ENCODE results near the gene CST5.
A peak's percentile ranks its signal among the peaks of the same experiment; 100 is the strongest.
"Not testable (repeated sequence)": the region's sequence is repeated elsewhere in the genome, so short reads cannot be mapped to it uniquely, and the experiment has no call there.

Gene CST5, protein sequence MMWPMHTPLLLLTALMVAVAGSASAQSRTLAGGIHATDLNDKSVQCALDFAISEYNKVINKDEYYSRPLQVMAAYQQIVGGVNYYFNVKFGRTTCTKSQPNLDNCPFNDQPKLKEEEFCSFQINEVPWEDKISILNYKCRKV

DNA sequence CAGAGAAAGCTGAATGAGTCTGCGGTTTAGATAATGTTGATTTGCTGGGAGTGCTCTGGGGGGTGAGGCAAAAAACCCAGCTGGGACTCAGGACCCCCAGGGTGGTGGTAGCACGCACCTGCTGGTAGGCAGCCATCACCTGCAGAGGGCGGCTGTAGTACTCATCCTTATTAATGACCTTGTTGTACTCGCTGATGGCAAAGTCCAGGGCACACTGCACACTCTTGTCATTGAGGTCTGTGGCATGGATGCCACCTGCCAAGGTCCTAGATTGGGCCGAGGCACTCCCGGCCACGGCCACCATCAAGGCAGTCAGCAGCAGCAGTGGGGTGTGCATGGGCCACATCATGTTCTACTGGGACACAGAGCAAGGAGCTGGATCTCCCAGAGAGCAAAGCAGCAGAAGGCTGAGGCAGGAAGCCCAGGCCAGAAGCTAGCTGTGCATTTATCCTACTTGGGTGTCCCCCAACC lies at the start of gene CST5:
CST5 (minus strand) TSS at position 421 of the 471 bp plus-strand sequence; CDS start at position 349, 72 bp downstream.
- no peak for DNase-seq (ENCODE audit: low read depth)

DNA sequence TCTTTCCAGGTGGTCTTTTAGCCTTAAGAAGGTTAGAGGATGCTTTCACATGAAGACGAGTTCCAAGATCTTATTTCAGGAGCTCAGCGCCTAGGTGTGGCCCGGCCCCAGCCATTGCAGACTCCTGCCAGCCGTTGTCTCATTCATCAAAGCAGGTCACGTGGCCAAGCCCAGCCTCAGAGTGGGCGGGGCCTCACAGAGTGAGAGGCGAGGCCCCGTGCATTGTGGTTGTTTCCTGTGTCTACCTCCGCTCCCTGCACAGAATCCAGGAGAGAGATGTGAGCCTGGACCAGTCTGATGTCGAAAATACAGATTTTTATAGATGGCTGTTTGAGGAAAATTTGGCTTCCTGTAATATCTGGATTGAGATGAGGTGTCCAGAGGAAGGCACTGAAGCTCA lies 49.2 kb upstream of the CST5 start:
- DNase-seq (ENCODE audit: low read depth) = no peak

DNA sequence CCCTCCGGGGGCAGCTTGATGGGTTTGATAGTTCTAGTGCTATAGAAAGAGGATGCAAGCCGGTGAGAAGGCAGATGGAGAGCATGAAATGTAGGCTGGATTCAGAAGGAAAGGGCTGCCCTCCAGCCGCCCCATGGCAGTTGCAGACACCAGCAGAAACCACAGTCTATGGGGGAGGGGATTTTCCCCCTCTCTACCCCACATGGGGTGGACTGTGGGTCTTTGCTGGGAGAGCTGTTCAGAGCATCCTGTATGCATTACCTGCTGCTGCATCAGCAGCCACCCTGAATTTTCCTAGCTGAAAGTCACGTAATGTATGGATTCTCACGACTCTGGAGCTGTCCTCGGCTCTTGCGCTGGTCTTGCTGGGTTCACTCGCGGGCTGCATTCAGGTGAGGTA lies 48.8 kb upstream of the CST5 start:
- DNase-seq (ENCODE audit: low read depth) = no peak

DNA sequence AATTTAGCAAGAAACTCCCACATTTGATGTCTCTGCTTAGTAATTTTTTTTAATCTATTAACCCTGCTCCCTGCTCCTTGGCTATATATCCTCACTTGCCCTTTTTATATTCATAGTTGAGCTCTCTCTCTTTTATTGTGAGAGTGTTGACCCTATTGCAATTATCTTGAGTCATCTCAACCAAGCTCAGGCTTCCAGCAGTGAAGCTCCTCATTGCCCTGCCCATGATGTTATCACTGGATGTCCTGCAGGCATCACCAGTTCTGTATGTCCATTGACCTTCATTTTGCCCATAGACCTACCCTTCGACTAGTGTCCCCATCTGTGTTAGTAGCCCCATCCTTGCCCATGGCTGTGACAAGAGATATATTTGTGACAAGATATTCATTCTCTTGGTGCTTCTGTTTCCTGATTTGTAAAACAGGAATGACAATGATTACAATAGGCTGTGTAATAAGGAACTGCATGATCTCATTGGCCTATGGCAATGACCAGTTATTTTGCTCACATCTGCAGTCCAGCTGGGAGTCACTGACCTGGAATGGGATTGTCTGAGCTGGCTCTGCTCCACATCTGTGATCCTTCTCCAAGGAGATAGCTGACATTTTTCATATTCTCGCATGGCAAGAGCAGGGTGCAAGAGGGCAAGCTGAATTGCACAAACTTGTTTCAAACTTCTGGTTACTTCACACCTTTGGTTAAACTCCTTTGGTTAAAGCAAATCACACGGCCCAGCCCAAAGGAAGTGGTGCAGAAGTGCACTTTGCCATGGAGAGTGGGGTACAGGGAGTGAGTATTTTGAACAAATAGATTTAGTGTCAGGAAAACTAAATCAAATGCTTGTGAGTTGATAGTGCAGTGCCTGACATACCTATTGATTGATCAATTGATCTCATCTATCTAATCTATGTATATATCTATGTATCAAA lies 47.7 kb upstream of the CST5 start:
- DNase-seq (ENCODE audit: low read depth) = peak; percentile 54

DNA sequence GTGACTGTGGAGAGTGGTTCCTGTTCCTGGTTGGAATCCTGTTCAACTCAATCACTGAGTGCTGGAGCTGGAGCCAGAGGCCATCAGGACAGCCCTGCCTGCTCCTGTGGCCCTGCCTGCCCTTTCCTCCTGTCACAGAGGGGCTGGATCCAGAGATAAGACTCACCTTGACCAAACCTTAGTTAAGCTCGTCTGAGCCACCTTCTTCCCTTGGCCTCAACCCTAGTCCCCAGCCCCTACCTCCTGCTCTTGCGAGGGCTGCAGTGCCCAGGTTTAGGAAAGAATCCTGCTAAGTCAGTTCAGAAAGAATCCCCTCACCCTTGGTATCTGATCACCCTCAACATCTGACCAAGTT lies 47.0 kb upstream of the CST5 start:
- no peak for DNase-seq (ENCODE audit: low read depth)

DNA sequence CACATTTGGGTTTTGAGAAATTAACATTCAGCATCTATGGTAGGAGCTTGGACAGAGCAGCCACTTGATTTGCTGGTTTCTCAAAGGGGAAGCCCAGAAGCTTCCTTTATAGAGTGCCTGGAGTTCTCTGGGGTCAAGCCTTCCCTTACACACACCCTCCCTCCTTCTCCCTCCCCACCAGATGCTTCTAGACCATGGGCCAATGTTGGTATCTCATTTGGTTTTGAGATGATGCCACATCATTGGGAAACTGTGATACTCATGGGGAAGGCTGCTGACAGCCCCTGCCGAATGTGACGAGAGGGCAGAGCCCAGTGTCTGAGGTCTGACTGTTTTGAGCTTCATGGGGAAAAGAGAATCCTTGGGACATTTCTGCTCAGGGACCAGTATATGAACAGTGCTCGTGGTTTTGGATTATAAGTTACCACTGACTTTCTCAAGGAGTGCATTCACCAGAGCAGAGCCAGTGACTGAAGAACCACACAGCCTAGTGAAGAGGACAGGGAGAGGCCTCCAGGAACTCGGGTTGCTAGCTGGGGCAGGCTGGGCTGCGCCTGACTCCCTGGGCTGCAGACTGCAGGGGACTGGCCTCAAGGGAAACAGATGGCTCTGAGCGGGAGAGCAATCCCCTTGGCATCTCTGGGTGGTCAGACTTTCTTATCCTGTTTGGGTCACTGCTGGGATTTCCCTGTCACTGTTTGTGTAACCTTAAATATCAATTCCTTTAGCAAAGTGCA lies 46.4 kb upstream of the CST5 start:
- no peak for DNase-seq (ENCODE audit: low read depth)

DNA sequence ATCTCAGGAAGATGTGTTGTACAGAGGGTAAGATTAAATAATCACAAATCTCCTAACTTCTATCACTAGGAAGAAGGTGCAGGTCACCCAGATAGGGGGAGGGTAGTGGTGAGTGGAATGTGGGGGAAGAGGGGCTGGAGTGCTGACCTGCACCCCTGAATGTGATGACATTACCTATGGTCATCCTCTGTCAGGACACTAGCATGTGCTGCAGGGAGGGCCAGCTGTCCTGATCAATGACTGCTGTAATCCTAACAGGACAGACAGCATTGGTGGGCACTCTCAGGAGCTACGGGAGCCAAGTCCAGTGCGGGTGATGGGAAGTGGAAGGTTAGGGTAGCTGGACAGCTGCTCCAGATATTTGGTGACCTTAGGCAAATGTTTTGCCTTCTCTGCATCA lies 45.2 kb upstream of the CST5 start:
- no peak for DNase-seq (ENCODE audit: low read depth)

DNA sequence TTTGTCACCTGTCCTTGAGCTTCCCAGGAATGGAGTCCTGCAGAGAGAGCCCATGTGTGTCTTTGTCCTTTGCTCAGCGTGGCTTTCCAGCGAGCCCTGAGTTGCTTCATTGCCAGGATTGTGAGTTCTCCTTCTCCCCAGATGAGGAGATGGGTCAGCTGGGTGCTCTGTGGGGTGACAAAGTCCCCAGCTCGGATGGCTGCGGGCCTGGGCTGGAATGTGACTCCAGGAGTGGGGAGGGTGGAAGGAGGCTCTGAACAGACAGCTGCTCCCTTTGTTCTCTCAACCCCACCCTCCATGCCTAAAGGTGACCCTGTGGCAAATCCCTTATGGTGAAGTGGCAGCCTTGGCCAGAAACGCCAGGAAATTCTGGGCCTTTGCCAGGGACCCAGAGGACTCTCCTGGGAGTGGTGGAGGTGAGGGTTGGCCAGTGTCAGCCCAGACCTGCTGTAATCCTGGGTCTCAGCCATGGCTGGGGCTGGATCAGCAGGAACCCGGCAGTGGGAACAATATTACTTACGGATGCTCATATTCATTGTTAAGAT lies 44.4 kb upstream of the CST5 start:
- DNase-seq (ENCODE audit: low read depth) = no peak

DNA sequence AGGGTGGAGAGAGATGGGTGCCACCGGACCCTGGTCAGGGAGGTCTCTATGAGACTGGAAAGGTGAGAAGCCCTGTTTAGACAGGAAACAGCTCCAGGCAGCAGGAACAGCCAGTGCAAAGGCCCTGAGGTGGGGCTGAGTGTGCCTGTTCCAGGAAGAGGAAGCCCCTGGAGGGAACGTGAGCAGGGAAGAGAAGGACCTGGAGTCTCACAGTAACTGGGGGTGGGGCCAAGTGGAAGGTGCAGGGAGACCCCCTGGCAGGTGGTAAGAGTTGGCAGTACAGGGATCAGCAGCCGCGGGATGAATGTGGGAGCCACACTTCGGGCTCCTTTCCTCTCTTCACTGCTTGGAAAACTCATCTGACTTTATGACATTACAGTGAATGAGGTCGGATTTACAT lies 43.8 kb upstream of the CST5 start:
- no peak for DNase-seq (ENCODE audit: low read depth)

DNA sequence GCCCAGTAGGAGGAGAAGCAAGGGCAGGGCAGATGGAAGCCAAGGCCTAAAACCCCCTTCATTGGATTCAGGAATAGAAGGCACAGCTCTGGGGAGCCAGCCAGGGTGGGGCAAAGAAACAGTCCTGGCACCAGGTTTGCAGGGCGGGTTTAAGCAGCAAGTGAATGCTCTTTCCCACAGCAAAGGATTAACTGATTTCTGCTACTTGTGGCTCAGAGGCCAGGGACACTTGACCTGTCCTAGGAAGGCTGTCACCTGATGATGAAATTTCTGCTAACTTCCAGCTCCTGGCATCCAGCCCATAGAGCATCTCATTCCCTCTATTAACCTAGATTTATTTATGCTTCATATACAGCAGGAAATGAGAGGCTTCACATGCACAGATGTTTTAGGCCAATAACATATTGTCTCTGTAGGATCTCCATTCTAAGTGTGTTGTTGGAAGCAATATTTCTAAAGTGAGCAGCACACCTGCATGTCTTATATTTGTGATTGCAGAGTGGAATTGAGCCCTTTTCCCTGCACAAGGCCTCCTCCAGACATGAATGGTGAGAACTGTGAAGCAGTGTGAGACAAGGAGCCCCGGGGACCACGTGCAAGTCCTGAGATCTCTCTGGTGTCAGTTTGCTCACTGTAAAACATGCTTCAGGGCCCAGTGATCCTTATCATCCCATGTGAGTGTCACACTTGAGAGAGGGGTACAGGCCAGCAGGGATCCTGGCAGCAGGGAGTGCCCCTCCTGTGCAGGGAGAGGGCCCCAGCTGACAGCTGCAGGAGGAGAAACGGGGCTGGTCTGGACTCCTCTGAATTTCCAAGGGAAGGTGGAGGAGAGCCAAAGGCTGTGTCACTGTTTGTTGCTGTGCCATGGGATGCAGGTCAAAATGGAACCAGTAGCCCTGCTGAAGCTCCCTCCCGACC lies 41.1 kb upstream of the CST5 start:
- DNase-seq (ENCODE audit: low read depth) = peak; percentile 37

DNA sequence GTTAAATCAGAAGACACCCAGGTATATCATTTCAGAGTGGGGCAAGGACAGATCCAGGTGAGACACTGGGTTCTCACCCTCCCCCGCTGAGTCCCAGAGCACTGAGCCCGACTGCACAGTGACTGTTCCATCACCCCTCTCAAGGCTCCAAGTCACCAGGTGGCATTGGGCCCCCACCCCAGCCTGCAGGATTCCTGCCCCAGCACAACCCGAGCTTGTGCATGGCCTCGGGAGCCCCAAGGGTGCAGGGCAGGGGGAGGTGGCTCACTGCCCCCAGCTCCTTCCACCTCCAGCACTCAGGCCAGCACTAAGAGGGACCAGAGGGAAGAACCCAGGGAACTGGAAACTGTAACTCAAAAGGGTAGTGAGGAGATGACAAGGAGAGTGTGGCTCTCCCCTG lies 39.3 kb upstream of the CST5 start:
- no peak for DNase-seq (ENCODE audit: low read depth)

DNA sequence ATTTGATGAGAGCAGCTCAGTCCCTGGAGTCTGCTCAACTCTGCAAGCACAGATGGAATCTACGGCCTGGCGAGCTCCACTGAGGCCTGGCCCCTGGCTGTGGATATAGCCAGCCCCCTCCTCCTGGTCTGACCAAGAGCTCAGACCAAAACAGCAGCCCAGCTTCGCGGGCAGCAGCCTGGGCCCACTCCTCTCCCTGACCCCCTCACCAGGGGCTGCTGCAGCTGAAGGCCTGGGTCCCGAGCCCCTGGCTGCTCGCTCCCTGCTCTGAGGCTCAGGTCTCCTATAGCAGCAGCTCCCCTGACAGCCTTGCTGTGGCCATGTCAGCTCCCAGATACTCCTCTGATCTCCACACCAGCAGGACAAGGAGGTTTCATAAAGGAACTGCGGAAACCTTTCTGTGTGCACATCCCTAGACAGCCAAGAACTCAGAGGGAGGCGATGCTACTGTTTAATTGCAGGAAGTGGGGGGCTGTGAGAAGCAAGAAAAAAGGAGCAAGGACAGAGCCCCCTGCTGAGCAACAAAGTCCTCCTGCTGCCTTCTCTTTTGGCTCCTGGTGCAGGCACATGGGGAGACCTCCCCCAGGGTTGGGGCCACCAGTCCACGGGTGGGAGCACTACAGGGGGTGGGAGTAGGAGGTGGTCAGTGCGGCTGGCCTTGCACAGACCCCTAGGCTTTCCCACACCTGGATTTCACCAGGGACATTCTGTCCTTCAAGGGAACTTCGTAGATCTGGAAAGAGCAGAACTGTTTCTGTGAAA lies 38.7 kb upstream of the CST5 start:
- no peak for DNase-seq (ENCODE audit: low read depth)

DNA sequence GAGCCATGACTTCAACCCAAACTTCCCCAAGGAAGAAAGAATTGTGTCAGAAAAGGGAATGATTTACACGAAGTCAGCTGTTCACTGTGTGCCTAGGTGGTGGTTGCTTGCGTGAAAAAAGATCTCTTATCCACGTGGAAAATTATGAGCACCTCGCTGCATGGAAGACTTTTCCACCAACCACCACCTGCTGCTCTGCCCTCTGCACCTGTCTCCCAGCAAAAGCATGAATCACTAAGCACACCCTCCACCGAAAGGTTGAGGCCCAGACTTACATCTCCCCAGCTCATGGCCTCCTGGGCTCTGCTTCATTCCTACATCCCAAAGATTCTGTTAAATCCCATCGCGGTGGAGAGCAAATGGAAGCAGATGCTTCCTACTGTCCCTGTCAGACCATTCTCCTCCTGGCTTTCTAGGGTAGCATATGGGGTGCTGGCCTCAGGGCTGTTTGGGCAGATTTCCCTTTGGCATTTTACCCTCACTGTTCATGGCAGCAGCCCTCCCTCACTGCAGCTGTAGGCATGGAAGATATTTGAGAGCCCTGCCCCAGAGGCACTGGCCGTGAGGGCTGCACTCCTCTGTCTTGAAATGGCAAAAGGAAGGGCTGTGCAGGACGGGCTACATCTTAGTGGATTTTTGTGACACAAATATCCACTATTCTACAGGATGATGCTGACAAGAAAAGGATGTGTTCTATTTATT lies 37.6 kb upstream of the CST5 start:
- DNase-seq (ENCODE audit: low read depth) = no peak

DNA sequence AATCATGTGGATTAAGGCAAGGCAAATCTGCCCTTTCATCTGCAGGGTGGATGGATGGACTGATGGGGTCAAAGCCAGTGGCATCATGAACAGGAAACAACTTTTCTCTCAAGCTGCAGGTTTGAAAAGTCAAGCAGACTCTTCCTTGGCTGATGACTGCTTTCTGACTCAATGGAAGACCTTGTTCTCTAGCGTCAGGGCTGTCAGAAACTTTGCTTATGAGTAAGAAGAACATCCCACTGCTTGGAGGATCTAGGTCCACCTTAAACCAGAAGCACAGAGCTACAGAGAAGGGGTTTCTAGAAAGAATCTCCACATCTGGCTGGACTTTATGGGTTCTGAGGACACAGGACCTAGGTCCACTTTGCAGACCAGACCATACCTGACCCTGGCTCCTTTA lies 36.3 kb upstream of the CST5 start:
- DNase-seq (ENCODE audit: low read depth) = no peak

DNA sequence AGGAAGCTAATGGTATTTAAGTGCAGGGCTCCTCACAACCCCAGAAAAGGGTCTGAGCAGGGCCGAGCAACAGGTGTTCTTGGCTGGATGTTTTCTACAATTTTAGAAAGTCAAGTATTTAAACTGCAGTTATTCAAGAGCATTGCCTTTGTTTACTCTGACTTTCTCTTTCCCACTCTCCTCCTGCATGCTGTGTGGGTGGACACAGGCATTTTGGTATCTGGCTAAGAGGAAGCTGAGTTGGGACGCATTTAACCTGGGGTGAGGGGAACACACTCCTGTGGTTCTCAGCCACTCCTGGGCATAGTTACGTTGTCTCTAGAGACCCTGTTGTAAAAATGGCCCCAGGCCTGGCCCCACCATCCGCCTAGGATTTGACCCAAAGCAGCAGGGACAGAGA lies 34.9 kb upstream of the CST5 start:
- not testable (repeated sequence) for DNase-seq (ENCODE audit: low read depth)

DNA sequence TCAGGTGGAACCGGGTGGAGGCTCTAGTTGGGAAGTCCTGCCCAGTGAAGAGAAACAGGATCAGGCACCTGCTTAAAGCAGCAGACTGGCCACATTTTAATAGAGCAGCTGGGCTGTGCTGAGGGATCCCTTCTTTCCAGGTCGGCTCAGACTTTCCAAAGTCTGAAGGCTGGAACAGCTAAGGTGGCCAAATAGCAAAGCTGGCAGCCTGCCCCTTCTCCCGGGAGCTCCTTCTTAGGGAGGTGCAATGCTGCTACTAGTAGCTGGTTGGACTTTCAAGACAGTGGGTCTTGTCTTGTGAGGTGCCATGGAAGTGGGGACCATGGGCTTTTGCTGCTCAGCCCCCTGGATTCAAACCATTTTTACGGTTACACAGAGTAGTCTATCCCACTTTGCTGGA lies 30.7 kb upstream of the CST5 start:
- no peak for DNase-seq (ENCODE audit: low read depth)

DNA sequence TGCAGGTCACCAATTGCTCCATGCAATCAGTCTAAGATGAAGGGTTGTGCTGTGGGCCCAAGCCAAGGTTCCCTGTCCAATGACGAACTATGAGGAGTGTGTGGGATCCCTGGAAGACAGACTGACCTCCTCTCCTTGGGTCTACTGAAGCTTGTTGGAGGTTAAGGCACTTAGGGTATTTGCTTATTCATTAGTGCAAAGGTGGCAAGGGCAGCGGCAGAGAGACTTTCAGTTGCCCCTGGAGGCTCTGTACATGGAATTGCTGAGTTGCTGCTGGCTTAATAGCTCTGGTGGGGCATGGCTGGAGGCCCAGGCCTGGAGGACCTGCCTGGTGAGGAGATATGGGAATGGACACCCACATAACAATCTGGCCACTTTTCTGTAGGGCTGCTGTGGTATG lies 29.8 kb upstream of the CST5 start:
- DNase-seq (ENCODE audit: low read depth) = no peak

DNA sequence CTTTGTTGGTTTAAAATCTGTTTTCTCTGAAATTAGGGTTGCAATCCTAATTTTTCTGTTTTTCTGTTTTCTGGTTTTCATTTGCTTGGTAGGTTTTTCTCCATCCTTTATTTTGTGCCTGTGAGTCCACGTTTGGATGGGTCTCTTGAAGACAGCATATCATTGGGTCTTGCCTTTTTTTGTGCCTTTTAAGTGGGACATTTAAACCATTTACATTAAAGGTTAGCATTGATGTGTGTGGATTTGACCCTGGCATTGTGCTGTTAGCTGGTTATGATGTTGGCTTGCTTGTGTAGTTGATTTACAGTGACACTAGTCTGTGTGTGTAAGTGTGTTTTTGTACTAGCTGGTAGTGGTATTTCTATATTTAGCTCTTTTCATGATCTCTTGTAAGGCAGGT lies 28.0 kb upstream of the CST5 start:
- no peak for DNase-seq (ENCODE audit: low read depth)

DNA sequence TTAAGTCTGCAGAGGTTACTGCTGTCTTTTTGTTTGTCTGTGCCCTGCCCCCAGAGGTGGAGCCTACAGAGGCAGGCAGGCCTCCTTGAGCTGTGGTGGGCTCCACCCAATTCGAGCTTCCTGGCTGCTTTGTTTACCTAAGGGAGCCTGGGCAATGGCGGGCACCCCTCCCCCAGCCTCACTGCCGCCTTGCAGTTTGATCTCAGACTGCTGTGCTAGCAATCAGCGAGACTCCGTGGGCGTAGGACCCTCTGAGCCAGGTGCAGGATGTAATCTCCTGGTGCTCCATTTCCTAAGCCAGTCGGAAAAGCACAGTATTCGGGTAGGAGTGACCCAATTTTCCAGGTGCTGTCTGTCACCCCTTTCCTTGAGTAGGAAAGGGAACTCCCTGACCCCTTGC lies 22.8 kb upstream of the CST5 start:
- not testable (repeated sequence) for DNase-seq (ENCODE audit: low read depth)

DNA sequence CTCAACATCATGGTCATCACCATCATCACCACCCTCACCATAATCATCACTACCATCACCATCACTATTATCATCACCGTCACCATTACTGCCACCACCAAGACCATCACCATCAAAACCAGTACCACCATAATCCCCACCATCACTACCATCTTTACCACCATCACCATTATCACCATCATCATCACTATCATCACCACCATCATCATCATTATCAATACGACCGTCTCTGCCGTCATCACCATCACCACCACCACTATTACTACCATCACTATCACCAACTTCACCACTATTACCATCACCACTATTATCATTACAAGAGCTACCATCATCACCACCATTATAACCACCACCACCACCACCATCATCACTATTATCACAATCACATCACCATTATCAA lies 11.3 kb upstream of the CST5 start:
- DNase-seq (ENCODE audit: low read depth) = not testable (repeated sequence)
